Activated CD4-positive, alpha-beta T cell treated with anti-CD3 and anti-CD28 coated beads for 48 hours (primary cell): ENCODE results near the gene PPP2R2C.

ENCODE experiments used
- DNase-seq: peaks from one replicate; pipeline ENCODE4 v3.0.0-alpha.2; 2020

Gene PPP2R2C

GRCh38 chr4:6298852-6299251 is 173.6 kb downstream of the PPP2R2C start:
- DNase-seq: no peak

GRCh38 chr4:6298035-6298434 is 174.4 kb downstream of the PPP2R2C start:
- no peak for DNase-seq

GRCh38 chr4:6297266-6297815 is 175.1 kb downstream of the PPP2R2C start:
- no peak for DNase-seq

- DNase-seq: no peak
Observed at GRCh38 chr4:6296026-6296425, 176.4 kb downstream of the PPP2R2C start.

- no peak for DNase-seq
Observed at GRCh38 chr4:6295495-6295894, 176.9 kb downstream of the PPP2R2C start.

GRCh38 chr4:6294705-6295421 is 177.6 kb downstream of the PPP2R2C start:
- no peak for DNase-seq

- DNase-seq: no peak
Observed at GRCh38 chr4:6293661-6294060, 178.8 kb downstream of the PPP2R2C start.

GRCh38 chr4:6293097-6293445 is 179.3 kb downstream of the PPP2R2C start:
- no peak for DNase-seq

GRCh38 chr4:6292376-6293096 is 179.9 kb downstream of the PPP2R2C start:
- DNase-seq: no peak

- DNase-seq: no peak
Observed at GRCh38 chr4:6291784-6292297, 180.6 kb downstream of the PPP2R2C start.

GRCh38 chr4:6290769-6291547 is 181.5 kb downstream of the PPP2R2C start:
- no peak for DNase-seq

- DNase-seq: no peak
Observed at GRCh38 chr4:6290256-6290655, 182.2 kb downstream of the PPP2R2C start.

- no peak for DNase-seq
Observed at GRCh38 chr4:6288871-6289270, 183.5 kb downstream of the PPP2R2C start.

- no peak for DNase-seq
Observed at GRCh38 chr4:6288342-6288741, 184.1 kb downstream of the PPP2R2C start.

GRCh38 chr4:6287017-6287788 is 185.2 kb downstream of the PPP2R2C start:
- DNase-seq: no peak

GRCh38 chr4:6283282-6283681 is 189.1 kb downstream of the PPP2R2C start:
- DNase-seq: no peak

- no peak for DNase-seq
Observed at GRCh38 chr4:6282314-6282771, 190.1 kb downstream of the PPP2R2C start.

GRCh38 chr4:6281436-6282313 is 190.7 kb downstream of the PPP2R2C start:
- no peak for DNase-seq

- no peak for DNase-seq
Observed at GRCh38 chr4:6280365-6280996, 191.9 kb downstream of the PPP2R2C start.

- no peak for DNase-seq
Observed at GRCh38 chr4:6279582-6280289, 192.7 kb downstream of the PPP2R2C start.
